ENCODE data around the gene OPN1MW2. TPM values are rescaled to one million over a fixed set of nuclear protein-coding genes. Genes with fewer than 3 reads are reported as not detected.
"Not testable (repeated sequence)": the region's sequence is repeated elsewhere in the genome, so short reads cannot be mapped to it uniquely, and the experiment has no call there.

The OPN1MW2 gene
- total RNA-seq (2014; rRNA removed; shearing (Covaris generic)): not detected in 2 replicates
- not detected in 2 replicates for polyA plus RNA-seq (2015; cell fraction: cytosol; rRNA removed)
- not detected in 2 replicates for polyA plus RNA-seq (2015; cell fraction: nucleus; rRNA removed)

DNA sequence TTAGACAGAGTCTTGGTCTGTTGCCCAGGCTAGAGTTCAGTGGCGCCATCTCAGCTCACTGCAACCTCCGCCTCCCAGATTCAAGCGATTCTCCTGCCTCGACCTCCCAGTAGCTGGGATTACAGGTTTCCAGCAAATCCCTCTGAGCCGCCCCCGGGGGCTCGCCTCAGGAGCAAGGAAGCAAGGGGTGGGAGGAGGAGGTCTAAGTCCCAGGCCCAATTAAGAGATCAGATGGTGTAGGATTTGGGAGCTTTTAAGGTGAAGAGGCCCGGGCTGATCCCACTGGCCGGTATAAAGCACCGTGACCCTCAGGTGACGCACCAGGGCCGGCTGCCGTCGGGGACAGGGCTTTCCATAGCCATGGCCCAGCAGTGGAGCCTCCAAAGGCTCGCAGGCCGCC lies at the start of gene OPN1MW2:
Gene OPN1MW2, plus strand, starts transcription at position 301 of the 400 bp plus-strand sequence. Its CDS starts 60 bp downstream, at position 361.
- not testable (repeated sequence) for DNase-seq (ENCODE audit: low read depth)

DNA sequence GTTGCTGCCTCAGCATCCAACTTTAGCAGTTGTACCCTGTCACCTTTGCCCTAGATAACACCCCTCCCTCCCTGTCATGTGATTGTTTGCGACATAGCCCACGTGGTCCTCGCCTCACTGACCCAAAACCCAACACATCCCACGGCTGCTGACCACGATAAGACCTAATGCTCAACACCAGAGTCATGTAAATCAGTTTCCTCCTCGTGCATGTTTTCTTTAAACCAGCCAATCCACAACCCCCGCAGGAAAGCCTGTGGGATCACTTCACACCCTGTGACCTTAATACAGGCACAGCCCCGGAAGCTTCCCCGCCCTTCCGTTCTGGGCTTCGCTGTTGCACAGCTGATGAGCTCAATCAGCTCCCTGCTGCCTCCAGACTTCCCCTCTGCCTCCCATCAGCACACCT lies 47.0 kb upstream of the OPN1MW2 start:
- DNase-seq (ENCODE audit: low read depth): not testable (repeated sequence)

DNA sequence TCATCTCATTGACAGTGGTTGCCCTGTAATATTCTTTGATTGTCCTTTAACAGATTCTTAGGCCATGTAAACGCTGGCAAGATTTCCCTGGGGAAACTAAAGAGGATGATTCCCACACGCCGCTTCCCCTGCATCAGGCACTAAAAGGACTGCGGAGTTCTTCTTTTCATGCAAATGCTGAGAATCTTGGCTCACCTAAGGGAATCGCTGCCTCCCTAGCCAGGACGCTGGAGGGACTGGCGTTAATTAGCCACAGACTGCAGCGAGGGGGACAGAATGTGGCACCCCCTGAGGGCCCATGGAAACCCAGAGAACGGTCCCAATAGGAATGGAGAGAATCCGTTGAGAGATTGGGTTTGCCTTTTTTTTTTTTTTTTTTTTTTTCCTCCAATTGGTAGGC lies 45.2 kb upstream of the OPN1MW2 start:
- not testable (repeated sequence) for DNase-seq (ENCODE audit: low read depth)

DNA sequence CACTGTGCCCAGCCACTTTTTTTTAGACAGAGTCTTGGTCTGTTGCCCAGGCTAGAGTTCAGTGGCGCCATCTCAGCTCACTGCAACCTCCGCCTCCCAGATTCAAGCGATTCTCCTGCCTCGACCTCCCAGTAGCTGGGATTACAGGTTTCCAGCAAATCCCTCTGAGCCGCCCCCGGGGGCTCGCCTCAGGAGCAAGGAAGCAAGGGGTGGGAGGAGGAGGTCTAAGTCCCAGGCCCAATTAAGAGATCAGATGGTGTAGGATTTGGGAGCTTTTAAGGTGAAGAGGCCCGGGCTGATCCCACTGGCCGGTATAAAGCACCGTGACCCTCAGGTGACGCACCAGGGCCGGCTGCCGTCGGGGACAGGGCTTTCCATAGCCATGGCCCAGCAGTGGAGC lies 37.3 kb upstream of the OPN1MW2 start, which contains the start of gene OPN1MW:
Gene OPN1MW, plus strand, starts transcription at position 301 of the 400 bp plus-strand sequence. Its CDS starts 82 bp downstream, at position 383.
- DNase-seq (ENCODE audit: low read depth): not testable (repeated sequence)

DNA sequence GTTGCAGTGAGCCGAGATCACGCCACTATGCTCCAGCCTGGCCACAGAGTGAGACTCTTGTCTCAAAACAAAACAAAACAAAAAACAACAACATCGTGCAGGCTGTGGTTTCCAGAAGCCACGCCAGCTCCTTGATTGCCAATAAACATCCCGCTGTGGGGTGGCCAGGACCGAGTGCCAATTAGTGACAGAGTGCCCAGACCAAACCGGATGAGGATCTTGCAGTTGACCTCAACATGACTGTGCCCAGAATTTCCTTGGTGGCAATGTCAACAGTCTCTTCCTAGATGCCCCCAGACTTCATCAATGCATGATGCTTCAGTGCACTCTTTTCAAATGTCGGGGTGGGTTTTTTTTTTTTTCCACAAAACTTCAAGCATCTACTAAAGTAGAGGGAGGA lies 35.8 kb upstream of the OPN1MW2 start:
- not testable (repeated sequence) for DNase-seq (ENCODE audit: low read depth)

DNA sequence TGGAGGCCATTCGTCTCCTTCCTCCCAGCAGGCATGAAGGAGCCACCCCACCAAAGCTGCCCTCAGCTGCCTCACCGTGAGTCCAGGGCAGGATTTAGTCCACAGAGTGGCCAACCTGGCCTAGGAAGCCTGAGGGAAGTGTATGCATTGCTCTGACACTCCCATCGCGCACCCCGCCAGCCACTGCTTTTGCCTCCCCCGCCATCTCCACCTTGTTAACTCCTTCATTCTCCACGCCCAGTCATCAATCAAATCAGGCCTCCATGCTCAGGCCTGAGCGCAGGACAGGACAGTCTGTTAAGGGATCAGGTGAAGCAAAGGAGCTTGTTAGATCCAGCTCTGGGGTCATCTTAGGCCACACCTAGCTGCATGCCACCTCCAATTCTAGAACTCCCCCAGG lies 26.7 kb upstream of the OPN1MW2 start:
- not testable (repeated sequence) for DNase-seq (ENCODE audit: low read depth)

DNA sequence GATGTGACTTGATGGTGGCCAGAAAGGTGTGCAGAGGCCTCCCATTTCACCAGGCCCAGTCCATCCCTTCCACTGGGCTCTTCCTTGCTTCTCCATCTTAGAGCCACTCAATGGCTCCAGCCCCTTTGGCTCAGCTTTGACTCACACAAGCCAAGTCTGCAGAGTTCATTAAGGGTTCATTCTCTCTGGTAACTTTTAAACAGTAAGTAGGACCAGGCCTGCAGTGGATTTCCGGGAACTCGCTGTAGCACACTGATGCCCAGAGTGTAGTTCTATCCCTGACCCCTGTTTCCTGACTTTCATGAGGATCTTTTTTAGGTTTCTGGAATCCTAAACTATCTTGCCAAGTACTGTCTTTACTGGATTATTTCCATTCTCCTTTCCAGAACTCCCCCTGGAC lies 25.2 kb upstream of the OPN1MW2 start:
- not testable (repeated sequence) for DNase-seq (ENCODE audit: low read depth)

DNA sequence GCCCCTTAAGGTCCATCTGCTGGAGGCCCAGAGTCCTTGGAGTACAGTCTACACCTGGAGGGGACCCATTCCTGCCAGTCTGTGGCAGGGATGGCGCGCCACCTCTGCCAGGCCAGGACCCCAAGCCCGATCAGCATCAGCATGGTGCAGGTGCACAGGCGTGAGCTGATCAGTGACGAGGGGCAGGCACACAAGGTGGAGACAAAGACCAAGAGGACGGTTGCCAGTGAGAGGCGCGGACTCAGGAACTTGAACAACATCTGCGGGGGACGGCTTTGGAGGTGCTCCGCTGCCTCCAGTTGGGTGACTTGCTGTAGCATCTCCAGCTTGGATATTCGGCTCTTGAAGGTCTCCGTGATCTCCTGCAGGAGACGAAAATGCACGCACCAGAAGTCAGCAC lies 23.1 kb upstream of the OPN1MW2 start:
- DNase-seq (ENCODE audit: low read depth): not testable (repeated sequence)

DNA sequence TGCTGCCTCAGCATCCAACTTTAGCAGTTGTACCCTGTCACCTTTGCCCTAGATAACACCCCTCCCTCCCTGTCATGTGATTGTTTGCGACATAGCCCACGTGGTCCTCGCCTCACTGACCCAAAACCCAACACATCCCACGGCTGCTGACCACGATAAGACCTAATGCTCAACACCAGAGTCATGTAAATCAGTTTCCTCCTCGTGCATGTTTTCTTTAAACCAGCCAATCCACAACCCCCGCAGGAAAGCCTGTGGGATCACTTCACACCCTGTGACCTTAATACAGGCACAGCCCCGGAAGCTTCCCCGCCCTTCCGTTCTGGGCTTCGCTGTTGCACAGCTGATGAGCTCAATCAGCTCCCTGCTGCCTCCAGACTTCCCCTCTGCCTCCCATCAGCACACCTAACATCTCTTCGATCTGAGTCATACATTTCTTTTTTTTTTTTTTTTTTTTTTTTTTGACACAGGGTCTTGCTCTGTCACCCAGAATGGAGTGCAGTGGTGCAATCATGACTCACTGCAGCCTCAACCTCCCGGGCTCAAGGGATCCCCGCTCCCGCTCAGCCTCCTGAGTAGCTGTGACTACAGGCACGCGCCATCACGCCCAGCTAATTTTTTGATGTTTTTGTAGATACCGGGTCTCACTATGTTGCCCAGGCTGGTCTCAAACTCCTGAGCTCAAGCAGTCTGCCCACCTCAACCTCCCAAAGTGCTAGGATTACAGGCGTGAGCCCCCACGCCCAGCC lies 9.7 kb upstream of the OPN1MW2 start:
- DNase-seq (ENCODE audit: low read depth): not testable (repeated sequence)

DNA sequence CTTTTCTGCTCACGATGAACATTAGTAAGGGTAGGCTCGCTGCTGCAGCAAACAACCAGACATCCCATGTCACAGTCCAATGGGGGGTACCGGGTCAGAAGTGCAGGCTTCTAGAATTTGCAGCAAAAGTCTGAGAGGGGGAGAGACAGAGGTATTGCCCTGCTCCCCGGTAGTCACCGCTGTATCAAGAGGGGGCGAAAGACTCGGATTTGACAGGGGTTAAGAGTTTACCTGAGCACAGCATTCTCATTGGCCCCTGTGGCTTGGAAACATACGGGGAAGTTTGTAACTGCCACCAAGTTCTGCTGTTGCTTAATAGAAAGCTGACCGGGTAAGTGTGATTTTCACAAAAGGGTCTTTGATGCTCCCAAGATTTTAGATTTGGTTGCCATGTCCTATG lies 8.5 kb upstream of the OPN1MW2 start:
- not testable (repeated sequence) for DNase-seq (ENCODE audit: low read depth)

DNA sequence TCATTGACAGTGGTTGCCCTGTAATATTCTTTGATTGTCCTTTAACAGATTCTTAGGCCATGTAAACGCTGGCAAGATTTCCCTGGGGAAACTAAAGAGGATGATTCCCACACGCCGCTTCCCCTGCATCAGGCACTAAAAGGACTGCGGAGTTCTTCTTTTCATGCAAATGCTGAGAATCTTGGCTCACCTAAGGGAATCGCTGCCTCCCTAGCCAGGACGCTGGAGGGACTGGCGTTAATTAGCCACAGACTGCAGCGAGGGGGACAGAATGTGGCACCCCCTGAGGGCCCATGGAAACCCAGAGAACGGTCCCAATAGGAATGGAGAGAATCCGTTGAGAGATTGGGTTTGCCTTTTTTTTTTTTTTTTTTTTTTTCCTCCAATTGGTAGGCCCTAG lies 8.1 kb upstream of the OPN1MW2 start:
- not testable (repeated sequence) for DNase-seq (ENCODE audit: low read depth)

DNA sequence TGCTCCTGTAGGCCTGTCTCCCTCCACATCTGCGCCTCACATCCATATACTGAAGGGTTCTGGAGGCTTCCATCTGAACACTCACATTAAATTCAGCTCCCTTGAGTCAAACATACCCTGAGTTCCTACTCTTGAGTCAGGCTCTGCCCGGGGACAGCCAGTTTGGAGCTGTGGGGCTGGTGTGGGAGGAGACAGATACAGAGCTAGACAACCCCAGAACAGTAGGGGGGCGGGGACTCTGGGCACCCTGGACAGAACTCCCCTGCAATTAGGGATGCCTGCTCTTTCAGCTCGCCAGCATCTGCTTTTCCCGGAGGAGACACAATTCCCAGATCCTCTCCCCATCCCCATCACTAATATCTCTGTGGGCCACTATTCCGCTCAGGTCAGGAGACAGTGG lies 5.7 kb downstream of the OPN1MW2 start:
- DNase-seq (ENCODE audit: low read depth): not testable (repeated sequence)

DNA sequence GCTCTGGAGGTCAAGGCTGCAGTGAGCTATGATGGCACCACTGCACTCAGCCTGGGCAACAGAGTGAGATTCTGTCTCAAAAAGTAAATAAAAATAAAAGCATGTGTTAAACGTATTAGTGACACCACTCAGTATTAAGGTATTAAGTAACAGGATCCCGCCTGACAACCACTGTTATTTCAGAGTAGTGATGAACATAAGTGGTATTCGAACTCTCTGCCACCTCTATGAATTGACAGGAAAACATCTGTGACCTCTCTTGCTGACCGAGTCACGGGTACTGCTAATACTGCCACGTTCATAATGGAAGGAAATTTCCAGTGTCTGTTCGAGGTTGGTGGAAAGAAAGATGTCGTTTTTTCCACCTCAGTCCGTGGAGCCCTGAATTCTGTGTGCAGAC lies 7.2 kb downstream of the OPN1MW2 start:
- DNase-seq (ENCODE audit: low read depth): not testable (repeated sequence)

DNA sequence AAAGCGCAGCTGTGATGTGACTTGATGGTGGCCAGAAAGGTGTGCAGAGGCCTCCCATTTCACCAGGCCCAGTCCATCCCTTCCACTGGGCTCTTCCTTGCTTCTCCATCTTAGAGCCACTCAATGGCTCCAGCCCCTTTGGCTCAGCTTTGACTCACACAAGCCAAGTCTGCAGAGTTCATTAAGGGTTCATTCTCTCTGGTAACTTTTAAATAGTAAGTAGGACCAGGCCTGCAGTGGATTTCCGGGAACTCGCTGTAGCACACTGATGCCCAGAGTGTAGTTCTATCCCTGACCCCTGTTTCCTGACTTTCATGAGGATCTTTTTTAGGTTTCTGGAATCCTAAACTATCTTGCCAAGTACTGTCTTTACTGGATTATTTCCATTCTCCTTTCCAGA lies 11.9 kb downstream of the OPN1MW2 start:
- not testable (repeated sequence) for DNase-seq (ENCODE audit: low read depth)

DNA sequence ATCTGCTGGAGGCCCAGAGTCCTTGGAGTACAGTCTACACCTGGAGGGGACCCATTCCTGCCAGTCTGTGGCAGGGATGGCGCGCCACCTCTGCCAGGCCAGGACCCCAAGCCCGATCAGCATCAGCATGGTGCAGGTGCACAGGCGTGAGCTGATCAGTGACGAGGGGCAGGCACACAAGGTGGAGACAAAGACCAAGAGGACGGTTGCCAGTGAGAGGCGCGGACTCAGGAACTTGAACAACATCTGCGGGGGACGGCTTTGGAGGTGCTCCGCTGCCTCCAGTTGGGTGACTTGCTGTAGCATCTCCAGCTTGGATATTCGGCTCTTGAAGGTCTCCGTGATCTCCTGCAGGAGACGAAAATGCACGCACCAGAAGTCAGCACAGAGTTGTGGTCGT lies 14.1 kb downstream of the OPN1MW2 start:
- not testable (repeated sequence) for DNase-seq (ENCODE audit: low read depth)

DNA sequence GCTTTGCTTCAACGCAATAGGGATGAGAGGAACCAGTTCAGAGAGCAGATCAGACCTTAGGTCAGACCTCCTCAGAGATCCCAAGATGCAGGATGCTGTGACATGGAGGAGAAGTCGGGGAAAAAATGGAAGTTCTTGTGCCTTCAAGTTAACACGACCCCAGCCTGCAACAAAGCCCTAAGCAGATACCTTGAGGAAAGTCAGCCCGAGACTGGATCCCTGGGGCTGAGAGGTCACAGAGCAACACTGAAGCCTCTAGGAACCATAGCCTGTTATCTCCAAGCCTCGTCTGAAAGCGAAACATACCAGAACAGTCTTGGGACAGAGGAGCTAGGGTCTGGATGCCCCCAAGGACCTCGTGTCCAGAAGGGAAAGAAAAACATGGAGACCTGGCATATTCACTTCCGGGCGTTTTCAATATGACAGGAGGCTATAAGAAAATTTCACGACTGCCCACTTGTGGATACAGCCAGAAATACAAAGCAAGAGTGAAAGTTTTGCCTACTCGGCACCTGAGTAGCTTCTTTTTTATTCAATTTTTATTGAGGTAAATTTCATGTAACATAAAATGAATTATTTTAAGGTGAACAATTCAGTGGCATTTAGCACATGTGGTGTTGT lies 19.5 kb downstream of the OPN1MW2 start:
- DNase-seq (ENCODE audit: low read depth): not testable (repeated sequence)

DNA sequence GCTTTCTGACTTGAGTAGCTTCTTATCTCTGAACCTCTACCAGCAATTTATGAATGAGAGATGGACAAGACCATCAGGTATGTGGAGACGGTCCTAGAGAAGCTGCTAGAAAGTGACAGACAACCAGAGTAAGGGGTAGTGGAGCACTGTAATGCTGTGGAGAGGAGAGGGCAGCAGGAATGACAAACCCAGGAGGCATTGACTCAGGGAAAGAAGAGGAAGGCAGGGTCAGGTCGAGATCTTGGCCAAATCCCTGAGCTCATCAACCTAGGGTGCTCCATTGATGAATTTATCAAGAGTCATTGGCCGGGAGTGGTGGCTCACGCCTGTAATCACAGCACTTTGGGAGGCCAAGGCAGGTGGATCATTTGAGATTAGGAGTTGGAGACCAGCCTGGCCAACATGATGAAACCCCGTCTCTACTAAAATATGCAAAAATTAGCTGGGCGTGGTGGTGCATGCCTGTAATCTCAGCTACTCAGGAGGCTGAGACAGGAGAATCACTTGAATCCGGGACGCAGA lies 20.5 kb downstream of the OPN1MW2 start:
- DNase-seq (ENCODE audit: low read depth): not testable (repeated sequence)

DNA sequence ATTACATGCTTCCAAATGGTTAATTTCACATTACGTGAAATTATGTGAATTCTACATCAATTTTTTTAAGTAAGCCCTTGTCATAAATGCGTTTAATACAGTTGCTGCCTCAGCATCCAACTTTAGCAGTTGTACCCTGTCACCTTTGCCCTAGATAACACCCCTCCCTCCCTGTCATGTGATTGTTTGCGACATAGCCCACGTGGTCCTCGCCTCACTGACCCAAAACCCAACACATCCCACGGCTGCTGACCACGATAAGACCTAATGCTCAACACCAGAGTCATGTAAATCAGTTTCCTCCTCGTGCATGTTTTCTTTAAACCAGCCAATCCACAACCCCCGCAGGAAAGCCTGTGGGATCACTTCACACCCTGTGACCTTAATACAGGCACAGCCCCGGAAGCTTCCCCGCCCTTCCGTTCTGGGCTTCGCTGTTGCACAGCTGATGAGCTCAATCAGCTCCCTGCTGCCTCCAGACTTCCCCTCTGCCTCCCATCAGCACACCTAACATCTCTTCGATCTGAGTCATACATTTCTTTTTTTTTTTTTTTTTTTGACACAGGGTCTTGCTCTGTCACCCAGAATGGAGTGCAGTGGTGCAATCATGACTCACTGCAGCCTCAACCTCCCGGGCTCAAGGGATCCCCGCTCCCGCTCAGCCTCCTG lies 28.0 kb downstream of the OPN1MW2 start:
- not testable (repeated sequence) for DNase-seq (ENCODE audit: low read depth)

DNA sequence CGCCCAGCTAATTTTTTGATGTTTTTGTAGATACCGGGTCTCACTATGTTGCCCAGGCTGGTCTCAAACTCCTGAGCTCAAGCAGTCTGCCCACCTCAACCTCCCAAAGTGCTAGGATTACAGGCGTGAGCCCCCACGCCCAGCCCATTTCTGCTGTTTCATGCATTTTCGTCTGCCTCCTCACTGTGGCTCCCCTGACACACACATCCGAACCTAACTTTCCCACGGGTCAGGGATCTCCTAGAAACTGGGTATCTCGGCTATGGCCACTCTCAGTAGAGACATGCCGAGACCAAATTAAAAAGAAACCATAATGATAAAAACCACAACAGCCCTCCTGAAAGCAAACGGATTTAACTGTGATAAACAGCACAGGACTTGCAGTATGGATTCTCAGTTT lies 28.5 kb downstream of the OPN1MW2 start:
- DNase-seq (ENCODE audit: low read depth): not testable (repeated sequence)

DNA sequence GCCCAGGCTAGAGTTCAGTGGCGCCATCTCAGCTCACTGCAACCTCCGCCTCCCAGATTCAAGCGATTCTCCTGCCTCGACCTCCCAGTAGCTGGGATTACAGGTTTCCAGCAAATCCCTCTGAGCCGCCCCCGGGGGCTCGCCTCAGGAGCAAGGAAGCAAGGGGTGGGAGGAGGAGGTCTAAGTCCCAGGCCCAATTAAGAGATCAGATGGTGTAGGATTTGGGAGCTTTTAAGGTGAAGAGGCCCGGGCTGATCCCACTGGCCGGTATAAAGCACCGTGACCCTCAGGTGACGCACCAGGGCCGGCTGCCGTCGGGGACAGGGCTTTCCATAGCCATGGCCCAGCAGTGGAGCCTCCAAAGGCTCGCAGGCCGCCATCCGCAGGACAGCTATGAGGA lies 37.7 kb downstream of the OPN1MW2 start, which contains the start of gene OPN1MW3:
Gene OPN1MW3, plus strand, starts transcription at position 301 of the 400 bp plus-strand sequence. Its CDS starts 38 bp downstream, at position 339.
- DNase-seq (ENCODE audit: low read depth): not testable (repeated sequence)

DNA sequence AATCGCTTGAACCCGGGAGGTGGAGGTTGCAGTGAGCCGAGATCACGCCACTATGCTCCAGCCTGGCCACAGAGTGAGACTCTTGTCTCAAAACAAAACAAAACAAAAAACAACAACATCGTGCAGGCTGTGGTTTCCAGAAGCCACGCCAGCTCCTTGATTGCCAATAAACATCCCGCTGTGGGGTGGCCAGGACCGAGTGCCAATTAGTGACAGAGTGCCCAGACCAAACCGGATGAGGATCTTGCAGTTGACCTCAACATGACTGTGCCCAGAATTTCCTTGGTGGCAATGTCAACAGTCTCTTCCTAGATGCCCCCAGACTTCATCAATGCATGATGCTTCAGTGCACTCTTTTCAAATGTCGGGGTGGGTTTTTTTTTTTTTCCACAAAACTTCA lies 39.2 kb downstream of the OPN1MW2 start:
- DNase-seq (ENCODE audit: low read depth): not testable (repeated sequence)
